AG04449 (cell line): ENCODE results near the gene PTCD2.

Experiments used
- CTCF ChIA-PET: fragments of 350-600 bp; formaldehyde crosslinking; extraction: SDS; loops from one replicate; lab custom pipeline; 2021; ENCODE audit warnings: antibody characterized with exemption; lab: Yijun Ruan, JAX
- POLR2A ChIA-PET: fragments of 400-600, 350-600 bp; formaldehyde crosslinking; extraction: SDS; loops from one replicate; lab custom pipeline; 2020; ENCODE audit warnings: antibody characterized with exemption, inconsistent platforms; lab: Yijun Ruan, JAX
- DNase-seq: peaks from one replicate; pipeline ENCODE4 v3.0.0-alpha.2; 2010; ENCODE audit warnings: low read depth, low spot score
- H3K4me3 ChIP-seq: 2 replicates; pipeline ENCODE4 v1.5.1; 2011; ENCODE audit warnings: low read depth, mild to moderate bottlenecking, control low read depth, low read length
- CTCF ChIP-seq: IDR thresholded peaks from one replicate; pipeline ENCODE4 v1.5.1; 2011; ENCODE audit warnings: mild to moderate bottlenecking, moderate library complexity, low read length, control low read depth, inconsistent platforms; ENCODE audit not compliant: insufficient read depth; ENCODE audit errors: missing control alignments

PTCD2 gene

GRCh38 chr5:72325566-72326305 lies 5.6 kb downstream of the PTCD2 start:
- ChIA-PET POLR2A (no interaction called here), CTCF (interaction anchor here (1.0 to 2.2 kb wide), 3 partner anchors 17 to 198 kb away, joined by 3 to 11 read pairs (median 8); no protein-coding TSS in a partner anchor)
- no peak for DNase-seq
- no peak for TF ChIP-seq CTCF
- H3K4me3 ChIP-seq, result peak overlapping the region; percentile 12

DNA sequence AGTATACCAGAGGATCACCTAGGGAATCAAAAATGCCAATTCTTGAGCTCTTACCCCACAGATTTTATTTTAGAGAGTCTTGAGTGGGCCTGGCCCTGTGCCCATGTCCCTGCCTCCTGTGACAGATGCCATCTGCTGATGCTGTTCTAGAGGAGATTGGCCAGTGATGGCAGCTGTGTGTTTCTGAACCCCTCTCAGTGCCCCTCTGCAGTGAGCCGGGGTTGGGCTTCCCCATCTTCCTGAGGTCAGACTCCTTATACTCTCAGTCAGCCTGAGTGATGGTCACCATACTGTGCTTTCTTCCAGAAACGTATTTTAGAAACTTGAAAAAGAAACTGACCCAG lies 6.1 kb downstream of the PTCD2 start:
- no peak for DNase-seq
- ChIA-PET CTCF (interaction anchor here (1.0 to 2.2 kb wide), 2 partner anchors 18 to 198 kb away, joined by 3 to 11 read pairs; no protein-coding TSS in a partner anchor), POLR2A (no interaction called here)
- no peak for TF ChIP-seq CTCF
- H3K4me3 ChIP-seq, result peak overlapping the region; percentile 28; the same call in 1 of the 2 replicates

DNA sequence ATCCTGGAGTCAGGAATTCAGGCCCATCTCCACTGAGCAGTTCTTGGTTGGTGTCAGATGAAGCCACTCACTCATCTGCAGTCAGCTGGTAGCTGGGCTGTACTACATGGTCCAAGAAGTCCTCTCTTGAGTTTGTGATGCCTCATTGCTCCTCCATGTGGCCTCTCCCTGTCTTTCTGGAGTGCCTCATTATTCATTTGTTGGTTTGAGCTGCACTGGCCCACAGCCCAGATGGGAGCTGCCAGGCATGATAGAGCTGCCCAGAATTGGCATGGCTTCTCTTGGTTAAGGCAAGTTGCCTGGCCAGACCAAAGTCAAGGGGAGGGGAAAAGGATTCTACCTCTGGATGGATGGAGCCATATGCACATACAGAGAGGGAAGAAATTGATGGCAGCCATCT lies 8.0 kb downstream of the PTCD2 start:
- DNase-seq, result no peak
- CTCF ChIA-PET, result no interaction called here
- H3K4me3 ChIP-seq, result no peak overlapping the region
- POLR2A ChIA-PET, result no interaction called here
- TF ChIP-seq CTCF, result no peak

DNA sequence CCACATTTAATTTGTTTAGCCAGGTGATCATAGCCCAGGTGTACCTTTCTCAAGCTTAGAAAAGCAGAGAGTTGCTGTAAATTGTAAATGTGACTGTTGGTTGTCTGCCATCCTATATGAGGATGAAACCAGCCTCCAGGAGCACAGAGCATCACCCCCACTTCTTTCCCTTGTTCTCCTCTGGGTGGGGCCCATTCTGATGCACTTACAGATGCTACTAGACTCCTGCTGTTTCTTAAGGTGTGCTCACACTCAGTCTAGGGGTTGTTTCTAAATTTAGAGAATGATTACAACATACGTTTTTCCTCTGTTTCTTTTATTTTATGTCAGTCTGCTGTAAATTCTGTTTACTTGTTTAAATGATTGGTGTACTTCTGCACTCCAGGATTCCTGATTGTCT lies 10.5 kb downstream of the PTCD2 start:
- no peak overlapping the region for H3K4me3 ChIP-seq
- no peak for TF ChIP-seq CTCF
- ChIA-PET CTCF (no interaction called here), POLR2A (no interaction called here)
- no peak for DNase-seq

DNA sequence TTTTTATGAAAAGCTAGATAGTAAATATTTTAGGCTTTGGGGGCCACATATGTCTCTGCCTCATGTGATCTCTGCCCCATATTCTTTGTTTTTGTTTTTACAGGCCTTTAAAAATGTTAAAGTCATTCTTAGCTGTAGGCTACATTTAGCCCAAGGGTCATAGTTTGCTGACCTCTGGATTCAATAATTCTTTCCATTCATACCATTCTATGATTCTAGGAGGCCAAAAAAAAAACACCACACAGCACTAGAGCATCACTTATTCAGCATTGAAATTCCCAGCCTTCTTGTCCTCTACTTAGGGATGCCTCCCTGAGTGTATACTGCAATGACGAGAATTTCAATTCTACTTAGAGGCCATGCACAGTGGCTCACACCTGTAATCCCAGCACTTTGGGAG lies 17.0 kb downstream of the PTCD2 start:
- no peak overlapping the region for H3K4me3 ChIP-seq
- DNase-seq, result no peak
- no peak for TF ChIP-seq CTCF
- ChIA-PET CTCF (no interaction called here), POLR2A (no interaction called here)

DNA sequence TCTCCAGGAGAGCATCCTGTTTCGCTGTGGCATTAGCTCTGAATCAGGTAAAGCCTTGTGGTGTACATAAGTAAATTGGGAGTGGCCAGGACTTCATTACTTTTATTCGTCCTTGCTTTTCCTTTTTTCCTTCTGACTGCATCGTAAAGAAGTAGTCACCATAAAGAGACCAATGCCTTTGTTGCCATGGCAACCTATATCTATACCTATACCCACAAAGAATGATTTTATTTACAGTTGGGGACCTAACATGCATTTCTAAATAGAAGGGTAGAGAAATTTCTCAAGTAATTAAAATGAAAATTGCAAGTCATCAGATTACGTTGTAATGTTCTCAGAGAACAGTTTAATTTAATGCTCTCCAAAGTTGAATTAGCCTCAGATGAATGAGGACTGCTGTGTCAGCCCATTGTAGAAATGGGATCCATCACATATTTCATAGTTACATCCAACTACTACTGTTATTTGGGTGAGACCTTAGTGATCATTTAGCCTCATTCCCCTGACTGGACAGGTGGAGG lies 18.6 kb downstream of the PTCD2 start:
- DNase-seq, result no peak
- TF ChIP-seq CTCF, result no peak
- POLR2A ChIA-PET, result no interaction called here
- CTCF ChIA-PET, result interaction anchor here (1.7 kb wide), 2 partner anchors 30 to 186 kb away, joined by 3 to 6 read pairs; no protein-coding TSS in a partner anchor
- H3K4me3 ChIP-seq, result no peak overlapping the region
